ENCODE results near the gene RBBP8NL. TPM values are rescaled to one million over a fixed set of nuclear protein-coding genes. Genes with fewer than 3 reads are reported as not detected.

The RBBP8NL gene
- total RNA-seq, 1 experiment from 2014 or later = 1.5 TPM

DNA sequence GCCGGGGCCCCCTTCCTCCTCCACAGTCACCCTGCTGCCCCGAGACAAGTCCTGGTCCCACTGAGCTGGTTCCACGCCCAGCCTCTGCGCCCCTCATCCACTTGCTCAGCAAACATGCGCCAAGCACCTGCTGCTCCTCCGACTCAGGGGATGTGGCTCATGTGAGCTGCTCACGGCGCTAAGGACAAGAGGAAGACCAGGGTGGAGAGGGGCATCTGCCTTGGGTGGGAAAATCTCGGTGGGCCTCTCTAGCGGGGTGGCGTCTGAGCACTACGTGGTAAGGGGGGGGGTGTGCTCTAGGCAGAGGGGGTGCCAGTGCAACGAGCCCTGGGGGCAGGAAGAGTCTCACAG is 64.8 kb downstream of the RBBP8NL start:
- CTCF ChIA-PET = interaction anchor here (0.6 to 9.1 kb wide), 6 partner anchors 15 to 187 kb away, joined by 3 to 137 read pairs (median 4); no protein-coding TSS in a partner anchor
- Mint-ChIP-seq H3K27me3 (ENCODE audit: low read depth) (no peaks in the 10 kb centered on the region), H3K4me3 (no peak overlapping the region), H3K36me3 (no peaks in the 10 kb centered on the region), H3K27ac (peak overlapping the region; percentile 97), H3K9me3 (no peaks in the 10 kb centered on the region), H3K4me1 (peaks cover 45% of the 10 kb centered on the region)
- ATAC-seq (no peak), DNase-seq (ENCODE audit: low spot score) (peak; percentile 14)
- TF ChIP-seq OVOL2 (CRISPR knock-in tag; IDR thresholded peaks at IDR 0.05; ENCODE audit: borderline replicate concordance) (no peak), ARID4B (CRISPR knock-in tag; IDR thresholded peaks at IDR 0.05; ENCODE audit: borderline replicate concordance) (0 out of 2 replicates have a peak, but pooled peaks have one; percentile 42)
- POLR2A ChIA-PET = interaction anchor here (0.7 to 2.6 kb wide), 4 partner anchors 14 to 1015 kb away, joined by 3 to 8 read pairs (median 4); partner anchors contain the start of gene RPS21

DNA sequence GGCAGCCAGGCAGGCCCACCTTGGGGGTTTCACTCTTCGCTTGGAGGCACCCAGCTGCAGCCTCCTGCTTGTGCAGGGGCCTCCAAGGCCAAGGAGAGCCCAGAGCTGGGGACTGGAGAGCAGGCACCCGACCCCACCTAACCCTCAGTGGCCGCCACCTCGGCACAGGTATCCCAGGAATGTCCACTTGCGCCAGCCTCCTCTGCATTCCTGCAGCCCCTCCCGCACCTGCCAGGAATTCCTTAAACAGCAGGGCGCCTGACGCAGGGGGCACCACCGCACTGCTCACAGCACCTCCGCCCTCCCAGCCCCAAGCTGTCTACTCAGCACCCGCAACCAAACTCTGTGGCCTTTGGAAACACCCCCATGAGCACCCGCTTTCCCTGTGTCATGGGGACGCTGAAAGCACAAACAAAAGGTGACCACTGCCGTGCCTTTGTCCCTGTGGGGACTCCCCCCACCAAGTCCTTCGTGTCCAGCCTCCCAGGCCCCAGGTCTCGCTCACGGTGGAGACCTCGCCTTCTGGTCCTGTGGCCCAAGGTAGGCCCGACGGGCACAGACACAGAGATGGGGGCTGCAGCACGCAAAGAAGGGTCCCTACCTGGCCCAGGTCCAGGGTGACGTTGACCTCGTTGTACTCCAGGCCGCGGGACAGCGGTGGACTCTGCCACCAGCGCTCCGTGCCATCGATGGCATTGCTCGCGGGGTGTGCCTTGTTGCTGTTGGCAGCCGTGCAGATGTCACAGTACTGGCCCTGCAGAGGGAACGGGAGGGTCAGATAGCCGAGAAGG is 65.3 kb downstream of the RBBP8NL start:
- Mint-ChIP-seq H3K27me3 (ENCODE audit: low read depth) (no peaks in the 10 kb centered on the region), H3K27ac (peak overlapping the region; percentile 97), H3K9me3 (no peaks in the 10 kb centered on the region), H3K4me3 (peak overlapping the region; percentile 33; the same call in 1 of the 2 replicates), H3K36me3 (no peaks in the 10 kb centered on the region), H3K4me1 (peaks cover 45% of the 10 kb centered on the region)
- ChIA-PET CTCF (interaction anchor here (0.6 to 9.1 kb wide), 5 partner anchors 14 to 188 kb away, joined by 3 to 137 read pairs (median 3); no protein-coding TSS in a partner anchor), POLR2A (interaction anchor here (0.7 to 2.6 kb wide), 5 partner anchors 13 to 1015 kb away, joined by 3 to 8 read pairs (median 3); partner anchors contain the start of gene RPS21)
- DNase-seq (ENCODE audit: low spot score) = peak; percentile 95
- peak; percentile 50 for ATAC-seq
- TF ChIP-seq, protein P1, sequence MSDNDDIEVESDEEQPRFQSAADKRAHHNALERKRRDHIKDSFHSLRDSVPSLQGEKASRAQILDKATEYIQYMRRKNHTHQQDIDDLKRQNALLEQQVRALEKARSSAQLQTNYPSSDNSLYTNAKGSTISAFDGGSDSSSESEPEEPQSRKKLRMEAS (CRISPR knock-in tag; IDR thresholded peaks at IDR 0.05) = 0 out of 2 replicates have a peak, but pooled peaks have one; percentile 23
- TF ChIP-seq ZBTB43 (CRISPR knock-in tag; IDR thresholded peaks at IDR 0.05) (0 out of 2 replicates have a peak, but pooled peaks have one; percentile 31), IRF2 (CRISPR knock-in tag; IDR thresholded peaks at IDR 0.05; ENCODE audit: borderline replicate concordance, low read depth) (no peak), ZNF263 (CRISPR knock-in tag; IDR thresholded peaks at IDR 0.05; ENCODE audit: low read depth) (no peak), SMAD3 (CRISPR knock-in tag; IDR thresholded peaks at IDR 0.05; ENCODE audit: borderline replicate concordance) (0 out of 2 replicates have a peak, but pooled peaks have one; percentile 38), ZNF671 (CRISPR knock-in tag; IDR thresholded peaks at IDR 0.05) (0 out of 2 replicates have a peak, but pooled peaks have one; percentile 57), ZNF423 (CRISPR knock-in tag; IDR thresholded peaks at IDR 0.05) (peak; percentile 83), CBFB (CRISPR knock-in tag; IDR thresholded peaks at IDR 0.05; ENCODE audit: low read depth) (no peak), TEAD1 (CRISPR knock-in tag; IDR thresholded peaks at IDR 0.05) (peak; percentile 100), ZNF219 (CRISPR knock-in tag; IDR thresholded peaks at IDR 0.05; ENCODE audit: borderline replicate concordance) (no peak), ZNF425 (CRISPR knock-in tag; conservative IDR thresholded peaks at IDR 0.05) (no peak), TEAD4 (CRISPR knock-in tag; IDR thresholded peaks at IDR 0.05) (peak; percentile 99), SP1 (CRISPR knock-in tag; conservative IDR thresholded peaks at IDR 0.05) (peak; percentile 67; the same call in 1 of the 2 replicates), FOXK1 (CRISPR knock-in tag; IDR thresholded peaks at IDR 0.05) (peak; percentile 36; the same call in 1 of the 2 replicates), NR1H2 (CRISPR knock-in tag; IDR thresholded peaks at IDR 0.05) (no peak)
- TF ChIP-seq, protein P2, sequence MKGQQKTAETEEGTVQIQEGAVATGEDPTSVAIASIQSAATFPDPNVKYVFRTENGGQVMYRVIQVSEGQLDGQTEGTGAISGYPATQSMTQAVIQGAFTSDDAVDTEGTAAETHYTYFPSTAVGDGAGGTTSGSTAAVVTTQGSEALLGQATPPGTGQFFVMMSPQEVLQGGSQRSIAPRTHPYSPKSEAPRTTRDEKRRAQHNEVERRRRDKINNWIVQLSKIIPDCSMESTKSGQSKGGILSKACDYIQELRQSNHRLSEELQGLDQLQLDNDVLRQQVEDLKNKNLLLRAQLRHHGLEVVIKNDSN (CRISPR knock-in tag; IDR thresholded peaks at IDR 0.05) = 0 out of 2 replicates have a peak, but pooled peaks have one; percentile 41
- TF ChIP-seq, protein P3, sequence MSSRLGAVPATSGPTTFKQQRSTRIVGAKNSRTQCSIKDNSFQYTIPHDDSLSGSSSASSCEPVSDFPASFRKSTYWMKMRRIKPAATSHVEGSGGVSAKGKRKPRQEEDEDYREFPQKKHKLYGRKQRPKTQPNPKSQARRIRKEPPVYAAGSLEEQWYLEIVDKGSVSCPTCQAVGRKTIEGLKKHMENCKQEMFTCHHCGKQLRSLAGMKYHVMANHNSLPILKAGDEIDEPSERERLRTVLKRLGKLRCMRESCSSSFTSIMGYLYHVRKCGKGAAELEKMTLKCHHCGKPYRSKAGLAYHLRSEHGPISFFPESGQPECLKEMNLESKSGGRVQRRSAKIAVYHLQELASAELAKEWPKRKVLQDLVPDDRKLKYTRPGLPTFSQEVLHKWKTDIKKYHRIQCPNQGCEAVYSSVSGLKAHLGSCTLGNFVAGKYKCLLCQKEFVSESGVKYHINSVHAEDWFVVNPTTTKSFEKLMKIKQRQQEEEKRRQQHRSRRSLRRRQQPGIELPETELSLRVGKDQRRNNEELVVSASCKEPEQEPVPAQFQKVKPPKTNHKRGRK (CRISPR knock-in tag; IDR thresholded peaks at IDR 0.05; ENCODE audit: borderline replicate concordance) = no peak
- TF ChIP-seq, protein P4, sequence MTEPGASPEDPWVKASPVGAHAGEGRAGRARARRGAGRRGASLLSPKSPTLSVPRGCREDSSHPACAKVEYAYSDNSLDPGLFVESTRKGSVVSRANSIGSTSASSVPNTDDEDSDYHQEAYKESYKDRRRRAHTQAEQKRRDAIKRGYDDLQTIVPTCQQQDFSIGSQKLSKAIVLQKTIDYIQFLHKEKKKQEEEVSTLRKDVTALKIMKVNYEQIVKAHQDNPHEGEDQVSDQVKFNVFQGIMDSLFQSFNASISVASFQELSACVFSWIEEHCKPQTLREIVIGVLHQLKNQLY (CRISPR knock-in tag; IDR thresholded peaks at IDR 0.05) = no peak

Measured in WTC11 (cell line).